ENCODE measurements around the gene CFB.

- TF ChIP-seq ELF4 (IDR thresholded peaks at IDR 0.05) (no peak), SUZ12 (IDR thresholded peaks at IDR 0.05) (no peak), FOXA1 (IDR thresholded peaks at IDR 0.05) (no peak), ZNF384 (IDR thresholded peaks at IDR 0.05) (no peak), CTBP1 (IDR thresholded peaks at IDR 0.05; ENCODE audit: borderline replicate concordance) (no peak), HDGF (IDR thresholded peaks at IDR 0.05; ENCODE audit: borderline replicate concordance) (no peak), NFRKB (IDR thresholded peaks at IDR 0.05) (no peak), SP1 (IDR thresholded peaks at IDR 0.05) (no peak), FOXM1 (IDR thresholded peaks at IDR 0.05; ENCODE audit: borderline replicate concordance) (no peak), FOXK2 (IDR thresholded peaks at IDR 0.05) (no peak), BHLHE40 (IDR thresholded peaks at IDR 0.05; ENCODE audit: borderline replicate concordance) (no peak), L3MBTL2 (conservative IDR thresholded peaks at IDR 0.05) (no peak), LEF1 (IDR thresholded peaks at IDR 0.05; ENCODE audit: borderline replicate concordance) (no peak)
- TF ChIP-seq, protein P1, sequence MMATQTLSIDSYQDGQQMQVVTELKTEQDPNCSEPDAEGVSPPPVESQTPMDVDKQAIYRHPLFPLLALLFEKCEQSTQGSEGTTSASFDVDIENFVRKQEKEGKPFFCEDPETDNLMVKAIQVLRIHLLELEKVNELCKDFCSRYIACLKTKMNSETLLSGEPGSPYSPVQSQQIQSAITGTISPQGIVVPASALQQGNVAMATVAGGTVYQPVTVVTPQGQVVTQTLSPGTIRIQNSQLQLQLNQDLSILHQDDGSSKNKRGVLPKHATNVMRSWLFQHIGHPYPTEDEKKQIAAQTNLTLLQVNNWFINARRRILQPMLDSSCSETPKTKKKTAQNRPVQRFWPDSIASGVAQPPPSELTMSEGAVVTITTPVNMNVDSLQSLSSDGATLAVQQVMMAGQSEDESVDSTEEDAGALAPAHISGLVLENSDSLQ (IDR thresholded peaks at IDR 0.05): no peak
Observed at GRCh38 chr6:31901953-31902643, 43.8 kb upstream of the CFB start, which contains the start of gene ZBTB12.

All from HEK293T (cell line).